ENCODE data around the gene PHF3. TPM values are rescaled to one million over a fixed set of nuclear protein-coding genes. Genes with fewer than 3 reads are reported as not detected.

The PHF3 gene
- total RNA-seq, 1 donor from 2014 or later: 63.8 TPM

- DNase-seq (ENCODE audit: low spot score): no peak
These were observed 13.7 kb downstream of the PHF3 start for GRCh38 chr6:63649269-63649668.

- no peak for DNase-seq (ENCODE audit: low spot score)
These were observed 14.3 kb downstream of the PHF3 start for GRCh38 chr6:63649847-63650265.

DNA sequence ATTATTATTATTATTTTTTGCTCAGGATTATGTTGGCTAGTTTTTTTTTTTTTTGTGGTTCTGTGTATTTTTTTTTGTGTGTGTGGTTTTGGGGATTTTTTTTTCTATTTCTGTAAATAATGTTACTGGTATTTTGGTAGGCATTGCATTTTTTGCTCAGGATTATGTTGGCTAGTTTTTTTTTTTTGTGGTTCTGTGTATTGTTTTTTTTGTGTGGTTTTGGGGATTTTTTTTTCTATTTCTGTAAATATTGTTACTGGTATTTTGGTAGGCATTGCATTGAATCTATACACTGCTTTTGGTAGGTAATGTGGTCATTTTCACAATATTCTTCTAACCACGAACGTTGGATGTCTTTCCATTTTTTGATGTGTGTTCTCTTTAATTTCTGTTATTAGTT is 17.4 kb downstream of the PHF3 start:
- no peak for DNase-seq (ENCODE audit: low spot score)

DNA sequence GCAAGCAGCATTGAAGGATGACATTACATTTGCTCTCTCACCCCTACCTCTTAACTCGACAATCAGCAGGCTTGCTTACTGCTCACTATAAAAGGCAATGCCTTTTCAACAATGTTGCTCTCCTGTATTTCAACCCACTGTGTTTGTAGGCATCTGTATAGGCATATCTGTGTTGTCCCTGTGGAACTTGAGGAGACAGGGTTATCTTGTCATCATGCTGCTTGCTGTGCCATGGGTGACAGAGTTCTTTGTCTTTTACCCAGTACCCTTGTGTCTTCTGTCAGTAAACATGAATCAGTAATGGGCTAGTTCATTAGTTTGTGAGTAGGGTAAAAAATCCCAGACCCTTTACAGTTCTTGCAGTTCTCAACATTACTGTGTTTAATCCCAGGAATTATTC is 25.2 kb downstream of the PHF3 start:
- DNase-seq (ENCODE audit: low spot score): no peak

DNA sequence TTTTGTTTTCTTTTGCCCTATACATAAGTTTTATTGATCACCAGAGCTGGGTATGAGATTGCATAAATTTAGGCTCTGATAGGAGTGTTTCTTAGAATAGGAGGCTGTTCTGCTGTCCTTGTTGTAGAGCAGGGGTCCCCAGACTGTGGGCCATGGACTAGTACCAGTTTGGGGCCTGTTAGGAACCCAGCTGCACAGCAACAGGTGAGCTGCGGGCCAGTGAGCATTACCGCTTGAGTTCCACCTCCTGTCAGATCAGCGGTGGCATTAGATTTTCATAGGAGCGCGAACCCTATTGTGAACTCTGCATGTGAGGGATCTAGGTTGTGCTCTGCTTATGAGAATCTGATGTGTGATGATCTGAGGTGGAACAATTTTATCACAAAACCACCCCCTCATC is 26.2 kb downstream of the PHF3 start:
- DNase-seq (ENCODE audit: low spot score): no peak

GRCh38 chr6:63663147-63663955 is 27.7 kb downstream of the PHF3 start:
- no peak for DNase-seq (ENCODE audit: low spot score)

DNA sequence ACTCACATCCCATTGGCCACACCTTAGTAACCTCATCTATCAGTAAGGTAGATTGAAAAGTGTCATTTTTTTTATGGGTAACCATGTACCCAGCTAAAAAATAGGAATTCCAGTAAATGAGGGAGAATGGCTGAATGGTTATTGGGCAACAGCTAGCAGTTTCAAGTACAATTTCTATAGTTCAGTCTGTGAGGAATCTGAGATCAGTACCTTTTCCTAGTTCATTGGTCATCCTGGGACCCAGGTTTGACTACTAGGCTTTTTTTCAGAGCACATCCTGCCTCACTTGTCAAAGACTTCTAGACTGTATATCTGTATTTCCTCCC is 28.3 kb downstream of the PHF3 start:
- no peak for DNase-seq (ENCODE audit: low spot score)

DNA sequence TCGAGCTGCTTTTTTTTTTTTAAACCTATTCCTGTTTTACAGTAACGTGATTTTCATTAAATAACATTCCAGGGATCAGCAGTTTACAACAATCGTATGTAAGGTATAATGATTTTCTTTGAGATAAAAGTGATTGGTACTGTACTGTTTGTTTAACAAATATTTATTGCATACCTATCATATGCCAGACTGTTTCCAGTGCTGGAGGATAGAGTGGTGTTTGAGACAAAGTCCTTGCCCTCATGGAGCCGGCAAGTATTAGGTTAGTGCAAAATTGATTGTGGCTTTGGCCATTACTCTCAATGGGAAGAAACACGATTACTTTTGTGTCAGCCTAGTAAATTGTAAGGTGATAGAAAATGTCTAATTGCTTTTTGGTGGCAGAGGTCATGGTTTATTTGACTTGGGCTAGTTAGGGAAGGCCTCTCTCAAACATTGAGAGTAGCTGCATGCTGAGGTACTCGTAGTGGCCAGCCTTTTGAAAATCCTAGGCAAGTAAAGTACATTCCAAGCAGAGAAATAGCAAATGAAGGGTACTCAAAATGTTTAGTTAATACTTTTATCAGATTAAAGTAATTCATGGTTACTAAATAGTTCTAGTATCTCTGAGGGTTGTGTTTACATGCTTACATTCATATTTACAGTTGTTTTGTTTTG is 35.6 kb downstream of the PHF3 start:
- no peak for DNase-seq (ENCODE audit: low spot score)

DNA sequence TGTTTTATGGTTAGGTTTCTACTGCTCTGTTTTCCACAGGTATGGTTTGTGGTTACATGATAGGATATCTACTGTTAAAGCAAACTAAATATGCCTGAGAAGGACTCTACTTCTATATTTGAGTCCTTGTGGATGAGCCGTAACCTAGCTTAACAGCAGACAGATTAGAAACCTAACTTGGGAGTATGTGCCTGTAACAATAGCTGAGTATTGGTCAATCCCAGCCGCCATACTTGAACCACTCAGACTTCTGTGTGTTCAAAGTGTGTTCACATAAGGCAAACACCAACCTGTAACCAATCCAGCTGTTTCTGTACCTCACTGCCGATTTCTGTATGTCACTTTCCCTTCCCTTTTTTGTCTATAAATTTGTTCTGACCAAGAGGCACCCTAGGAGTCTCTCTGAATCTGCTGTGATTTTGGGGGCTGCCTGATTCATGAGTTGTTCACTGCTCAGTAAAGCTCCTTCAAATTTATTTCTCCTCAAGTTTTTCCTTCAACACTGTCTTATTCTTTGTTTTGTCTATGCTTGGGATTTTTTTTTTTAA is 37.1 kb downstream of the PHF3 start:
- DNase-seq (ENCODE audit: low spot score): no peak

DNA sequence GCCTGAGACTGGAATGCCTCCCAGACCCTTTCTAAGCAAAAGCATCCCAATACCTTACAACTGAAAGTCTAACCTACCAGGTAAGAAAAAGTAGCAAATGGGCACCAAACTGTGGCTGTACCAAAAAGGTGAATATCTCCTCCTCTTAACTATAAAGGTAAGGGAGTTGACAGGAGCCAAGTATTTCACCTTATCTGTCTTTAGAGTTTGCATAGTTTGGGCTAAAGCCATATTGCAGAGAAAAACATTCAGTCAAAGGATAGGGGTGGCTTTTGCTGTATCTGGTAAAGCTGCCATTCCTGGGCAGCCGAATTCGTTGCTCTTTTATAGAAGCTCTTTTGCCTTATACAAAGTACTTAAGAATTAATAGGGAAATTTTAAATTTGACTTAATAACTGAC is 38.1 kb downstream of the PHF3 start:
- no peak for DNase-seq (ENCODE audit: low spot score)

DNA sequence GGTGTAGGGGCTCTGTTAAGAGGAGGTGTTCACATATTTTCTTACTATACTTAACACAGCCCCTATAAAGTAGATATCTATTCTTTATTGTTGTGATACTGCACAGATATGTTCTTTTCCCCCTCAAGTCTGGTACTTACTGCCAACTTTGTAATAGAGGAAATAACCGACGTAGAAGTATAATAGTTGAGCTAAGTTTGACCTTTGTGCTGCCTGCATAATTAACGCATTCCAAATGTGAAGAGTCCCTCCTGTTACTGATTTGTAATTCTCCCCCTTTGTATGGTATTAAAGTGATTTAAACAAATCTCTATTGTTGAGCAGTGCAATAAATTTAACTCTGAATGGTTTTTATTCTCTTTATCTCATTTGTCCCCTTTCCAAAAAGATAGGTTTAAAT is 39.0 kb downstream of the PHF3 start:
- no peak for DNase-seq (ENCODE audit: low spot score)

- no peak for DNase-seq (ENCODE audit: low spot score)
These were observed 39.5 kb downstream of the PHF3 start for GRCh38 chr6:63675138-63675537.

DNA sequence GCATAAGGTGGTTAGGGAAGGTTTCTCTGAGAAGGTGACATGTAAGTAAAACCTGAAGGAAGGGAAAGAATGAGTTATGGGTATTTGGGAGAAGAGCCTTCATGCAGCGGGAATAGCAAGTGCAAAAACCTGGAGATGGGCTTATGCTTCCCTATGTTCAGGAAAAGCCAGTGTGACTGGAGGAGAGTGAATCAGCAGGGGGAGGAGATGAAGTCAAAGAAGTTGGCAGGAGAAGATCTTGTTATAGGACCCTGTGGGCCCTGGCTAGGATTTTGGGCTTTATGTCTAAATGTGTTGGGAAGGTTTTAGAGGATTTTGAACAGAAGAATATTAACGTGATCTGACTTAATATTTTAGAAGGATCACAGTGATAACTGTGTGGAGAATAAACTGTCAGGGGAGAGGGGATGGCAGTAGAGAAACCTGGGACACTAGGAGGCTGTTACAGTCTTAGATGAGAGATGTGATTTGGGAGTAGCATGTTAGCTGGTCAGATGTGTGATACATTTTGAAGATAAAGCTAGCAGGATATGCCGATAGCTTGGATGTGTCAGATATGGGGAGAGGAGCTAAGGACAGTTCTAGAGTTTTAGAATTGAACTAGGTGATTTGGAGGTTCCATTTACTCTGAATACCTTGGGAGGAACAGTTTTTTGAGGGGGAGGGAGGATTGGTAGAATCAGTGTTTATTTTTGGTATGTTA is 41.0 kb downstream of the PHF3 start:
- DNase-seq (ENCODE audit: low spot score): no peak

- no peak for DNase-seq (ENCODE audit: low spot score)
These were observed 41.7 kb downstream of the PHF3 start for GRCh38 chr6:63677282-63677681.

DNA sequence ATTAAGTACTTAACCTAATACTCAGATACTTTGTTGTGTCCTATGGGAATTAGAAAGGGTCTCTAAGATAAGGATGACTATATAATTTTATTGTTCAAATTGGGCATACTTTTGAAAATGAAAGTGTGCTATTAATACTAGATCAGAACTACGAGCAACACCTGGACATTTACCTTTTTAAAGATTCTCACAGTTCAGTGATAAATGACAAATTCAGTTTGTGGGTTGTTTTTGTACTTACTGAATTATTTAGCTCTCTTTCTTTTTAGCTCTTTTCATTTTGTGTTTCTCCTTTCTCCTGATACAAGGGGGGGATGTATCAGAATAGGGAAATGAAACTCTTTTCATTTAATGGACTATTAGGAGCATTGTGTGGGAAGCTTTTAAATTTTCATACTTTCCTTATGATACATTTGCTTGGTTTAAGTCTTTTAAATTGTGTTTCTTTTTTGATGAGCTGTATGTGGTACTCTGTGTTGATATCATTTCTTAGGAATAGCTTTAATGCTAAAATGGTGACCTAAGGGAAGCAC is 47.5 kb downstream of the PHF3 start:
- no peak for DNase-seq (ENCODE audit: low spot score)

GRCh38 chr6:63685446-63686379 is 50.1 kb downstream of the PHF3 start:
- DNase-seq (ENCODE audit: low spot score): no peak

GRCh38 chr6:63689421-63689820 is 53.8 kb downstream of the PHF3 start:
- no peak for DNase-seq (ENCODE audit: low spot score)

DNA sequence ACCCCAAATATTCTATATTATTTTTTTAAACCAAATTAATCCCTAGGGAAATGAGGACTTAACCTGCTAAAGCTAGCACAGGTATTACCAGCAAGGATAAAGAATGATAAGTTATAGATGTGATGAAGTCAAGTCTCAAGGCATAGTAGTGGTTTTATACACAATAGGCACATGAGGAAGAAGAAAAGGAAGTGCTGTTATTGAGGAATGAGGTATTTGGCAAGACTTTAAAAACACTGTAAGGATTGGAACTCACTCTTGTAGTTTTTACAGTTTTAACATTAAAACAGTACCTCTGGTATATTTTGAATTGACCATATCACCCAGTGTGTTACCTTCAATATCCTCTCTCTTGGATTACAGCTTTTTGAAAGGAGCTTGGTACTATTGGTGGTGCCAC is 54.6 kb downstream of the PHF3 start:
- no peak for DNase-seq (ENCODE audit: low spot score)

DNA sequence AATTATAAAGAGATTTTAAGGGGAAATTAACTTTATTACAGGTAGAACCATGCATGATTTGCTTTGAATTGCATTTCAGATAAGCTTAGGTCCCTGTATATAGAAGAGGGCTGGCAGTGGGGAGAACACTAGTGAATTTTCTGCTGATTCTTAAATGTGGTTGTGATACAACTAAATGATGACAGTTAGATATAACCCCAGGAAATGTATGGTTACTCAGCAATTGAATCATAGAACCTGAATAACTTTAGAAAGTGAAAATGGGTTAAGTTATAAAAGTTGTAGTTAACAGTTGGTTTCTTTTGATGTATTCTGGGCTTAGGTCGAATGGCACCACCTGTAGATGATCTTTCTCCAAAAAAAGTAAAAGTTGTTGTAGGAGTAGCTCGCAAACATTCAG is 70.1 kb downstream of the PHF3 start:
- DNase-seq (ENCODE audit: low spot score): no peak

- no peak for DNase-seq (ENCODE audit: low spot score)
These were observed 71.0 kb downstream of the PHF3 start for GRCh38 chr6:63706630-63707029.

DNA sequence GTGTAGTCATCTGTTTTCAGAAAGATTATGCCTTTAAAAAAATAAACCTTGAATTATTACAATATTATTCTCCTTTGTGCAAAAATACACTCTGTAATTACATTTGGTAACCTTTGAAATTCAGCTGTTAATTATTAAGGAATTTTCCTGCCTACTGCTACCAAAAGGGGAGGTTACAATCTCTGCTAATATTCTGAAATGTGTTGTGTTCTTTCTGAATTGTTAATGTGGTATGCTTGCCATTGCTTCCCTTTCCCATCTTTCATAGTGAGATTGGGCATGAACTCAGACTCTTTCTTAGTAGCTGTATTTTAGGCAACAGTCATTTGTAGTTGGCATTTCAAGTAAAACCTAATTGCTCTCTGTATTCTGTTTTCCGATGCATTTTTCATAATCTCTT is 73.0 kb downstream of the PHF3 start:
- no peak for DNase-seq (ENCODE audit: low spot score)
